Skeletal muscle cell (primary cell): ENCODE data around the gene CD38.
A peak's percentile ranks its signal among the peaks of the same experiment; 100 is the strongest.
"Not testable (repeated sequence)": the region's sequence is repeated elsewhere in the genome, so short reads cannot be mapped to it uniquely, and the experiment has no call there.

ENCODE experiments used
- DNase-seq: peaks from one replicate; pipeline ENCODE4 v3.0.0-alpha.2; 2010; ENCODE audit warnings: low read depth
- H3K4me3 ChIP-seq: 2 replicates; pipeline ENCODE4 v1.5.1; 2011; ENCODE audit warnings: low read depth, mild to moderate bottlenecking, control low read depth, low read length, moderate library complexity

CD38 gene

DNA sequence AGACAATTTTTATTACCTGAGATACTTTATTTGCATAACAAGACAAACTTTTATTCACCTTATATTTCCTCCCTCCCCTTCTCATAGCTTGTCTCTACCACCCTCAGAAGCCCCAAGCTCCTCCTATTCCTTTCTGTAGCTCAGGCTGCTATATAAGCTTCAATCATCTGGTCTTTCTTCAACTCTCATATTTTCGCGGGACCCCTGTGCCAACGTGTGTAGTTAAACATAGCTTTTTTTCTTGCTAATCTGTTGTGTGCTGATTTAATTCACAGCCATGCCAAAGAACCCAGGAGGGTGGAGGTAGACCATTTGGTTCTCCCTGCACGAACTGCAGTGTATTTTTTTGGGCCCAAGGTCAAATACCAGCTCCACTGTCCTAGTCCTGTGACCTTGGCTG is 21.1 kb upstream of the CD38 start:
- H3K4me3 ChIP-seq: no peak overlapping the region

DNA sequence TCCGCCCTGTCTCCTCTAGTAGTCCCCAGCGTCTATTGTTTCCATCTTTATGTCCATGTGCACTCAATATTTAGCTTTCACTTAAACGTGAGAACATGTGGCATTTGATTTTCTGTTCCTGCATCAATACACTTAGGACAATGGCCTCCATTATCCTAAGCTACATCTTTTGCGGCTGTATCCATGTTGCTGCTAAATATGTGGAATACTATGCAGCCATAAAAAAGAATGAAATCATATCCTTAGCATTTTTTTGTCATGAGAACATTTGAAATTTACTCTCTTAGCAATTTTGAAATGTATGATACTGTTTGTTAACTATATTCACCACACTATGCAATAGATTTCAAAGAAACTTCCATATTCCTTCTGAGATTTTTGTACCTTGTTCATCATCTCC is 19.8 kb upstream of the CD38 start:
- no peak for DNase-seq
- no peak overlapping the region for H3K4me3 ChIP-seq

More for the DNA sequence above, 21.1 kb upstream of the CD38 start:
- DNase-seq: no peak

DNA sequence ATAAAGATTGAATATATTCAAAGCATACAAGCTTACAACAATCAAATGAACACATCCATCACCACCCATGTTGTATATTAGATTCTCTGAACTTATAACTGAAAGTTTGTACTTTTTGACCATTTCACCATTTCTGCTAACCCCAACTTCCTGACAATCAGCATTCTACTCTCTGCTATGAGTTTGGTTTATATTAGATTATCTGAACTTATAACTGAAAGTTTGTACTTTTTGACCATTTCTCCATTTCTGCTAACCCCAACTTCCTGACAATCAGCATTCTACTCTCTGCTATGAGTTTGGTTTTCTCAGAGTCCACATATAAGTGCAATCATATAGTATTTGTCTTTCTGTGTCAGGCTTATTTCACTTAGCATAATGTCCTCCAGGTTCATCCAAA is 15.7 kb upstream of the CD38 start:
- DNase-seq, H3K4me3 ChIP-seq: not testable (repeated sequence)

DNA sequence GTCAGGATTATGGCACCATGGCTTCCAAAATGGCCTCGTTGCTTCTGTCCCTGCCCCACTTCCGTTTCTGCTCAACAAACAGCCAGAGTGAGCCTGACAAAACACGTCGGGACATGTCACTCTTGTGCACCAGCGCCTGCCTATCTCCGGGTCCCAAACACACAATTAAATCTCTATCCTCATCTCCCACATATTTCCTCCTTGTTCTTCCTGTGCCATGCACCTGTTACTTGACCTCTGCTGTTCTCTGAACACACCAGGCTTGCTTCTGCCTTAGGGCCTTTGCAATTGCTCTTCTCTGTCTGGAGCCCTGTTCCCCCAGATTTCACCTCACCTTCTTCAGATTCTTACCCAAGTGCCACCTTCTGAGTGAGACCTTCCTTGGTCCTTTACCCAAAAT is 12.7 kb upstream of the CD38 start:
- H3K4me3 ChIP-seq: no peak overlapping the region
- no peak for DNase-seq

DNA sequence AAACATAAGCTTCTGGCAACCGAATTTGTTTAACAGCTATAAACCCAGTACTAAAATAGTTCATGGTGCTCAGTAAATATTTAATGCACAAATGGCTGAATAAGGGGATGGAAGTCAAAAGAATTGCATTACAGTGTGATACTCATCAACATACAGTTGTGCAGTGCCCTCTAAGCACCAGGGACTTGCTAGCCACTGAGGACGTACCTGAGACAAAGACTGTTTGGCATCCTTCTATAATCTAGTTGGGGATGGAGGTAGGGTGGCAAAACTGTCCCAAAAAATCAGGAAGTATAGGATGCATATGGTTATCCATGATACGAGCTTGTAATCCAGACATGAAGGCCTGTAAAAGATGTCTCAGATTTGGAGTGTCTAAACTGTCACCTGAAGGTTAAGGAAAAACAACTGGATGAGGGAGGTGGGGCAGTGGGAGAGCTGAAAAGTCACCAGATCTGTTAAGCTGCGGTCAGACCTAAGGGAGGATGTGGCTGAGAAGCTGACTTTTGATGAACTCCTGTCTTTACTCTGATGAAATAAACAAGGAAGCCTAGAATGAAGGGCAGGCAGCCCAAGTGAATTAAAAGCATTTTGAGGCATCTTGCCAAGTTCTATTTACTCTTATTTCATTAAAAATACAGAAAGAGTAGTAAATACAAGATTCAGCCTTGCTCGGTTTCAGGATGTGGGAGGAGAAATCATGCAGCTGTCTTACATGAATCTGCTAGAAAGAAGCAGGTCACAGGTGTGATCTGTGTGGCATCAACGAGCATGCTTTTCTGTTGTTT is 12.0 kb upstream of the CD38 start:
- no peak overlapping the region for H3K4me3 ChIP-seq
- no peak for DNase-seq

DNA sequence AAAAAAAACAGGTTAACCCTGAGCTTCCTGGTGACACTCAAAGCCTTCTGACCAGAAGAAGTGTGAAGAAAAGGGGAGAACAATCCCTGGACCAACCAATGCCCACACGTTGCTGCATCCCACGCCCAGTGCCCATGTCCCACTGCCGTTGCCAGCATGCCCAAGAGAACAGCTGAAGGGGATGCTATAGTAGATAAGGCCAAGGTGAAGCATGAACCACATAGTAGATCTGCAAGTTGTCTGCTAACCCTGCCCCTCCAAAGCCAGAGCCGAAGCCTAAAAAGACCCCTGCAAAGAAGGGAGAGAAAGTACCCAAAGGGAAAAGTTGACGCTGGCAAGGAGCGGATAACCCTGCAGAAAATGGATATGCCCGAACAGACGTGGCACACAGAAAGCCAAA is 11.3 kb upstream of the CD38 start:
- no peak for DNase-seq
- H3K4me3 ChIP-seq: no peak overlapping the region

DNA sequence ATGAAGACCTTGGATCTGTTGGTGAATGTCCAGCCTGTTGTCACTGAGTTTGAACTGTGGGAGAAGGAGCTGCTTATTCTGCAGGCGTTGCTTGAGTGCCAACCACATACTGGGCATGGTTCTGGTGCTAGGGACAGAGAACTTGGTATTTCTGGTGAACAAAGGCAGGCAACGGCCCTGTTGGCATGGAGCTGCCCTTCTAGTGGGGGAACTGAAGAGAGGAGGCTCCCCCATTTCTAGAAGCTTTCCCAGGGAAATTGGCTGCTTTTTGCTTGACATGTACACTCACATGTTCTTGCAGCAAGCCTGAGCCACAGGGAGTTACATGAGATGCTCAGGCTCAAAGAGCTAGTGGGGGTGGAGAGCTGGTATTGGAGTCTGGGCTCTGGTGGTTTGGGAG is 8.9 kb upstream of the CD38 start:
- no peak overlapping the region for H3K4me3 ChIP-seq
- no peak for DNase-seq

DNA sequence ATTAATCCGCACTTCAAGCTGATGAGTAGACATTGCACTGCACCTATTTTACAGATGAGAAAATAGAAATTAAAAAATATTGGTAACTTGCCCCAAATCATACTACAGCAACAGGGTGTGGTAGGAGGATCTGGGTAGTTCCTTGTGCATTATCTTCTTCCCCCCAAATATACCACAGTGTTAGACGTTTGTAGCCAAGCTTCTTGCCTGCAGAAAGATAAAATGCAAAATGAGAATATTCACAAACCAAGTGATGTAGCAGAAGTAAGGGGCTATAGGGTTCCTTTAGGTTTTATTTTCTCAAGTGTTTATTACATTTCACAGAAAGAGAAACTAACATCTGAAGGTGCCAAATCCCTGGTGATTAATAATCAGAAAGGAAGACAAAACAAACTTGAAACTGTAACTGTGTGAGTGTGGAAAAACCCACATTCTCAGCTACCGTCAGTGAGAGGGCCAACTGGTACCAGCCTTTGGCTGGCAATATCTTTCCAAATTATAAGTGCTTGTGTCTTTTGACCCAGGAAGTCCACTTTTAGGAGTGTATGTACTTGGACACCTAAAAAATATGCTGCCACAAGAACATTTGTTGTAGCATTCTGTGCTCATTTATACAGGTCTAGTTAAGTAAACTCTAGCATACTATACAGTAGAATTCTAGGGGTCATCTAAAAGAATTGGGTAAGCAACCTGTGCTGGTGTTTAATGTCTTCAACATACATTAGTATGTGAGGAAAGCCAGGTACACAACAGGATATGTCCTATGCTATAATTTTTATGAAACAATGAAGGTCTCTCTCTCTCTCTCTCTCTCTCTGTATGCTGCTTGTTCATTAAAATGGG is 6.7 kb upstream of the CD38 start:
- no peak overlapping the region for H3K4me3 ChIP-seq
- no peak for DNase-seq

DNA sequence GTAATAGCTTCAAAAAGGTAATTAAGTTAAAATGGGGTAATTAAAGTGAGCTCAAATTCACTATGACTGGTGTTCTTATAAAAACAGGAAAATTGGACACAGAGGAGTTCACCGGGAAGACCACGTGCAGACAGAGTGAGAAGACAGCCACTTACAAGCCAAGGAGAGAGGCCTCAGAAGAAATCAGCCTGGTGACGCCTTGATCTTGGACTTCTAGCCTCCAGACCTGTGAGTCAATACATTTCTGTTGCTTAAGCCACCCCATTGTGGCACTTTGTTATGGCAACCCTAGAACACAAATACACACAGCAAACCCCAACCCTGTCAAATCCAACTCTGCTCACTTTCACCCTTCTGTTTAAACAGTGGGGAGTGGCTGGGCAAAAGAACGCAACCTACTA is 4.1 kb upstream of the CD38 start:
- no peak for DNase-seq
- no peak overlapping the region for H3K4me3 ChIP-seq

DNA sequence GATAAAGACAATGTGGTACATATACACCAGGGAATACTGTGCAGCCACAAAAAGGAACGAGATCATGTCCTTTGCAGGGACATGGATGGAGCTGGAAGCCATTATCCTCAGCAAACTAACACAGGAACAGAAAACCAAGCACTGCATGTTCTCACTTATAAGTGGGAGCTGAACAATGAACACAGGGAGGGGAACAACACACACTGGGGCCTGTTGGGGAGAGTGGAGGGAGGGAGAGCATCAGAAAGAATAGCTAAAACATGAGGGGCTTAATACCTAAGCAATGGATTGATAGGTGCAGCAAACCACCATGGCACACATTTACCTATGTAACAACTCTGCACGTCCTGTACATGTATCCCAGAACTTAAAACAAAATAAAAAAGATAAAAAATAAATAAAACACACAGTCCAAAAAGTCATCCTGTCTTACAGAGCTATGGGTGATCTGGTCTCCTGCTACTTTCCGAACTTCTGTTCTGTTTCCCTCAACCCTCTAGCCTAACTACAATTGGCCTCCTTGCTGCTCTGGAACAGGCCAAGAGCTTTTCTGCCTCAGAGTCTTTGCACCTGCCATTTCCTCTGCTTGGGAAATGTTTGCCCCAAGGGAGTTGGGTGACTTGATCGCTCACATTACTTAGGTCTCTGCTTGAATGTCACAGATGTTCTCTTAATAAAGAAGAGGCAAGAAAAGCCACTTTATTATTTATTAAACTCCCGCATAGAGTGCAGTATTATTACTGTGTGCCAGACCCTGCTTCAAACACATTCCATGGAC is 1.1 kb upstream of the CD38 start:
- no peak overlapping the region for H3K4me3 ChIP-seq
- no peak for DNase-seq

DNA sequence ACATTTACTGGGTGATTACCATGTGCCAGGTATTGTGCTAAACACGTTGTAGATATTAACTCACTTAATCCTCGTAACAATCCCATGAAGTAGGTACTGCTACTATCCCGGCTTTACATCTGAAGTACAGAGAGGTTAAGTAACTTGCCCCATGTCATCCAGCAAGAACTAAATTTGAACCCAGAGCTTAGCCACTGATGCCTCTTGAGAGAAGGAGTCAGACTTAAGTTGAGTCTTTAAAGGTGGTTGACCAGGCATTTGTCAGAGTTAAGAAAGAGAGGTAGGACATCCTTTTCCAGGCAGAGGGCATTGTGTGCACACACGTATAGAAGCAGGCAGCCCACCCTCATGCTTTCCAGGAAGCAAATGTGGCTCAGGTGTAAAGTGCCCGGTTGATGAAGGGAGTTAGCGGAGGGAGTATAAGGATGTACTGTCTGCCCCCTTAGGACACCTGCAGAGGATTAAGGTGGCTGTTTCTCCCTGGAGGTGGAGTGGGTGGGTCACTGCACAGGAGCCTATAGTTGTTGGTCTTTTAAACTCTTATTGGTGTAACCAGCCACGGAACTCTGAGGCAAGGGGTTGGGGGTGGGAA is 335 bp upstream of the CD38 start:
- DNase-seq: no peak
- H3K4me3 ChIP-seq: peak overlapping the region; percentile 39

DNA sequence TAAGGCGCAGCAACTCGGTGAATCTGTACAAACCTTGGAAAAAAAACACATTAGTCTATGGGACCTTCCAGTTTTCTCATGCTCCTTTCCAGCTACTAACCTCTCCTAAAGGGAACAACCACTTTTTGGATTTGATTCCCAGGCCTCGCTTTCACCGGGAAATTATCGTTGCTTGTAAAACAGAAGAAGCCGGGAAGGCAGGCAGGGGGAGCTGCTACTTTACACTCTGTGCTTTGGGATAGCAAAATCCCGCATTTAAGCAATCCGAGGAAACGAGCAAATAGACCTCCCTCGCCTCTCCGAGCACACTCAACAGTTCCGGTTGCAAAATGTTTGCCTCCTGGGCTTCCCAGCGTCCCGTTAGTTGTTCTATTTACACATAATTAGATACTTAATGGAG is 1.2 kb downstream of the CD38 start:
- DNase-seq: no peak
- peak overlapping the region; percentile 39 for H3K4me3 ChIP-seq

DNA sequence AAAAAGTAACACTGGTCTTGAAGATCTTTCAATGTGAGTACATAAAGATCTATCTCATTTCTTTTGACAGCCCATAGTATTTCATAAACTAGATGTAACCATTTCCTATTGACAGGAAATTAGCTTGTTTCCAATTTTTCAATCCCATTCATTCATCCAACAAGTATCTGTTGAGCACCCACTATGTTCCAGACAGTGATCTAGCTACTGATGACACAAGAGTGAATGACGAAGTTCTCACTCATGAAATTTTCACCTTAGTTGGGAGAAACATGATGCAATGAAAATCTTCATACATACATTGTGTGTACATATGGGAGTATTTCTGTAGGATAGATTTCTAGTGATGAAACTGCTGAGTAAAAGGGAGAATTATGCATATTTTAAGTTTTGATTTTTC is 1.7 kb downstream of the CD38 start:
- no peak overlapping the region for H3K4me3 ChIP-seq
- no peak for DNase-seq

DNA sequence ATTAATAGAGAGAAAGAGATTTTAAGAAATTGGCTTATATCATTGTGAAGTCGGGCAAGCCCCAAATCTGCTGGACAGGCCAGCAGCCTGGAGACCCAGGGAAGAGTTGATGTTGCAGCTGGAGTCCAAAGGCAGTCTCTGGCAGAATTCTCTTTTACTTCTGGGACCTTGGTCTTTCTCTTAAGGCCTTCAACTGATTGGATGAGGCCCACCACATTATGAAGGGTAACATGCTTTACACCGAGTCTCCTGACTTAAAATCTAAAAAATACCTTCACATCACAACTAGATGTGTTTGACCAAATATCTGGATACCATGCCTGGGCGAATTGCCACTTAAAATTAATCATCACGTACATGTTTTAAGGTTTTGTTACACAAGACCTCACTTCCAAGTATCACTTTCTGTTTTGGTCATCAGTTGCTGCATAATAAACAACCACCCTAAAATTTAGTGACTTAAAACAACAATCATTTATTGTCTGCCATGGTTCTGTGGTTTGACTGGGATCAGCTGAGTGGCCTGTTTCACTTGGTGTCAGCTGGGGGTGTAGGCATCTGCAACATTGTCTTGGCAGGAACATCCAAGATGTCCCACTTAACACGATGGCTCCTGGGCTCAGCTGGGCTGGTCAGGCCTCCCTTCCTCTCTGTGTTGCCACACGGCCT is 3.4 kb downstream of the CD38 start:
- no peak for DNase-seq
- H3K4me3 ChIP-seq: no peak overlapping the region

DNA sequence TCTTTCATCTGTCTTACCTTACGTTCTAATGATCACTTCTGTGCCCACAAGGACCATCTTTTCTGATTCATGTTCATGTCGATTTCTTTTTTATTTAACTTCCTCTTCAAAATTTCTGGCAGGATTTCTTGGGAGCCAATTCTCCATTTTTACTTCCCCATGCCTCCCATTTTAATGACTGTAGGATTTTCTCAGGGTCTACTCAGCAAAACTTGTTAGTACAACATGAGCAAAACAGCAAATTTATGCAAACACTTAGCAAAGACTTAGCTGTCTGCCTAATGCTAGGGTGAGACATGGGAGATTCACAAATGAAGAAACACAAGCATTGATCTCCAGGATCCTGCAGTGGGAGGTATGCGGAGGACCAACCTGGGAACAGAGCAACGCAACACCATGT is 5.5 kb downstream of the CD38 start:
- no peak for DNase-seq
- H3K4me3 ChIP-seq: no peak overlapping the region

DNA sequence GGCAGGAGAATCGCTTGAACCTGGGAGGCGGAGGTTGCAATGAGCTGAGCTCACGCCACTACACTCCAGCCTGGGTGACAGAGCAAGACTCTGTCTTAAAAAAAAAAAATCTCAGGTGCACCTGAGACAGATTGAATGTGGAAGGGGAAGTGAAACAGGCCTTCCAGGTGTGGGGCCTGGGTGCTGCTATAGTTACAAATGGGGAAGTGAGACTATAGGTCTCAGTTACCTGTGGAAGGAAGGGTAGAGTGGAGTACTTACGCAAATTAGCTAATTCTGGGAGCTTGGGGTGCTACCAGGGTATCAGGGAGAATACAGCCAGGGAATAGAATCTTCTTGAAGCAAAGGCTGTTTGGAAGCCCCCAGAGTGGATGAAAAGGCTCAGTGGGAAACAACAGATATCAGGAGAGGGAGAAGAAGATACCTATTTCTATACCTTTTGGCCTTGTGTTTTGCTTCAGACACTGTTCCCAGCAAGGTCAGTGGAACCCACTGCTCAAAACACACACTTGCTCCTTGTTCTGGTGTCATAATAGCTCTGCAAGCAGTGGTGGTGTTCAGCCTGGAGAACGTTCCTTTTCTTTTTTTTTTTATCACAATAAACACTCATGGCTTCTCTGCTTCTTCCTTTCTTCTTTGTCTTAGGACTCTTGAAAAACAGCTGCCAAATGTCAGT is 7.0 kb downstream of the CD38 start:
- no peak for DNase-seq
- no peak overlapping the region for H3K4me3 ChIP-seq

DNA sequence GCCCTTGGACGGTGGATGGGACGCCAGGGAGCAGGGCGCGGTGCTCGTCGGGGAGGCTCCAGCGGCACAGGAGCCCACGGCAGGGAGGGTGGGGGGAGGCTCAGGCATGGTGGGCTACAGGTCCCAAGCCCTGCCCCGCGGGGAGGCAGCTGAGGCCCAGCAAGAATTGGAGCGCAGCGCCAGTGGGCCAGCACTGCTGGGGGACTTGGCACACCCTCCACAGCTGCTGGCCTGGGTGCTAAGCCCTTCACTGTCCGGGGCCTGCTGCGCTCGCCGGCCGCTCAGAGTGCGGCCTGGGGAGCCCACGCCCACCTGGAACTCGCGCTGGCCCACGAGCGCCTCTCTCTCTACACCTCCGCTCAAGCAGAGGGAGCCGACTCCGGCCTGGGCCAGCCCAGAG is 8.6 kb downstream of the CD38 start:
- H3K4me3 ChIP-seq: no peak overlapping the region
- DNase-seq: no peak

DNA sequence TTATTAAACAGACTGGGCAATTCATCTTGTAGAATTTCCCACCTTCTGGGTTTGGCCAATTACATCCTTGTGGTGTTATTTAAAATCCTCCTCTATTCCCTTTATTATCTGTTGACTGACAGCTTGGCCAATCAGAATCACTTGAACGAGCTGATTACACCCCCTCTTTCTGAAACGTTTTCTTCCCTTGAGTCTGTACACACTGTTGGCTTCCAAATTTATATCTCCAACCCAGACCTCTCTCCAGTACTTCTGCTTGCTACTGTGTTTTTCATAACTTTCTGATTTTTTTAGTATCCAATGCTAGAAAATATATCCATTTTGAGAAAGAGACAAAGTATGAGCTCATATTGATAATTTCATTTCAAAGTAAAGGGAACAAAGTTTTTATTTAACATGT is 14.8 kb downstream of the CD38 start:
- no peak overlapping the region for H3K4me3 ChIP-seq
- DNase-seq: no peak
